Loucy (cell line): ENCODE data around the gene CDR2.

Experiments
- H2AFZ ChIP-seq: fragments of 200-600 bp; sonication (generic); 2 replicates; pipeline ENCODE4 v1.6.0; 2016; ENCODE audit warnings: antibody characterized with exemption, mild to moderate bottlenecking, low read length, moderate library complexity
- H3F3A ChIP-seq: fragments of 200-600 bp; 2 replicates; pipeline ENCODE4 v1.6.0; 2016; ENCODE audit warnings: antibody characterized with exemption, low read depth, mild to moderate bottlenecking
- H3K27me3 ChIP-seq: fragments of 200-600 bp; sonication (generic); 2 replicates; pipeline ENCODE4 v1.6.1; 2014; ENCODE audit warnings: low read length, mild to moderate bottlenecking; ENCODE audit not compliant: insufficient read depth, poor library complexity, severe bottlenecking
- H3K36me3 ChIP-seq: fragments of 200-600 bp; sonication (generic); 2 replicates; pipeline ENCODE4 v1.6.1; 2016; ENCODE audit warnings: low read length; ENCODE audit not compliant: insufficient read depth
- H3K4me1 ChIP-seq: fragments of 200-600 bp; sonication (generic); 2 replicates; pipeline ENCODE4 v1.5.1; 2014; ENCODE audit warnings: low read length, mild to moderate bottlenecking; ENCODE audit not compliant: insufficient read depth, poor library complexity, severe bottlenecking
- H3K4me2 ChIP-seq: fragments of 200-600 bp; sonication (generic); 2 replicates; pipeline ENCODE4 v1.6.0; 2014; ENCODE audit warnings: antibody characterized with exemption, low read length, low read depth, mild to moderate bottlenecking; ENCODE audit not compliant: poor library complexity, severe bottlenecking
- H3K4me3 ChIP-seq: fragments of 200-600 bp; sonication (generic); 2 replicates; pipeline ENCODE4 v1.5.1; 2014; ENCODE audit warnings: low read length, mild to moderate bottlenecking, mixed read lengths; ENCODE audit not compliant: poor library complexity, severe bottlenecking
- H3K79me2 ChIP-seq: fragments of 200-600 bp; sonication (generic); 2 replicates; pipeline ENCODE4 v1.6.1; 2014; ENCODE audit warnings: low read length; ENCODE audit not compliant: insufficient read depth
- H3K9ac ChIP-seq: fragments of 200-600 bp; sonication (generic); 2 replicates; pipeline ENCODE4 v1.6.0; 2014; ENCODE audit warnings: mild to moderate bottlenecking, low read depth, low read length, moderate library complexity; ENCODE audit not compliant: poor library complexity, severe bottlenecking
- H3K9me2 ChIP-seq: fragments of 200-600 bp; sonication (generic); replicated peaks from 2 replicates; pipeline ENCODE4 v1.6.1; 2016; ENCODE audit warnings: low read depth, low read length, mixed read lengths
- H3K9me3 ChIP-seq: fragments of 200-600 bp; sonication (generic); 2 replicates; pipeline ENCODE4 v1.6.1; 2014; ENCODE audit warnings: mild to moderate bottlenecking, antibody characterized with exemption, low read length, low read depth; ENCODE audit not compliant: insufficient read depth
- H4K20me1 ChIP-seq: fragments of 200-600 bp; sonication (generic); 2 replicates; pipeline ENCODE4 v1.6.0; 2014; ENCODE audit warnings: antibody characterized with exemption, low read length, mild to moderate bottlenecking; ENCODE audit not compliant: insufficient read depth, poor library complexity, severe bottlenecking
- CTCF ChIP-seq: fragments of 200-600 bp; sonication (generic); conservative IDR thresholded peaks from 2 replicates; pipeline ENCODE4 v1.5.1; 2014; ENCODE audit warnings: mild to moderate bottlenecking, antibody characterized with exemption, low read length
- EZH2phosphoT487 ChIP-seq: fragments of 200-600 bp; IDR thresholded peaks from 2 replicates; pipeline ENCODE4 v1.6.1; 2018; ENCODE audit warnings: antibody characterized with exemption, mild to moderate bottlenecking, moderate library complexity, borderline replicate concordance

CDR2 gene

GRCh38 chr16:22317001-22317530, 57.4 kb downstream of the CDR2 start:
- Histone ChIP-seq H3K27me3 (no peaks in the 10 kb centered on the region), H3K4me2 (no peak overlapping the region), H4K20me1 (peaks cover 2% of the 10 kb centered on the region), H2AFZ (no peak overlapping the region), H3F3A (no peaks in the 10 kb centered on the region), H3K9me3 (no peaks in the 10 kb centered on the region), H3K4me1 (no peaks in the 10 kb centered on the region), H3K9me2 (no peaks in the 10 kb centered on the region), H3K9ac (no peak overlapping the region), H3K36me3 (peaks cover 70% of the 10 kb centered on the region; the same call in 1 of the 2 replicates), H3K79me2 (no peaks in the 10 kb centered on the region), H3K4me3 (no peak overlapping the region)
- no peak for TF ChIP-seq EZH2phosphoT487
- no peak for TF ChIP-seq CTCF

GRCh38 chr16:22316411-22316811, 58.0 kb downstream of the CDR2 start:
- Histone ChIP-seq H3K9ac (no peak overlapping the region), H3K9me3 (no peaks in the 10 kb centered on the region), H3K27me3 (no peaks in the 10 kb centered on the region), H4K20me1 (peaks cover 2% of the 10 kb centered on the region), H3F3A (no peaks in the 10 kb centered on the region), H3K4me3 (no peak overlapping the region), H3K9me2 (no peaks in the 10 kb centered on the region), H3K36me3 (peaks cover 69% of the 10 kb centered on the region; the same call in 1 of the 2 replicates), H2AFZ (no peak overlapping the region), H3K4me2 (no peak overlapping the region), H3K4me1 (no peaks in the 10 kb centered on the region), H3K79me2 (no peaks in the 10 kb centered on the region)
- no peak for TF ChIP-seq CTCF
- TF ChIP-seq EZH2phosphoT487, result no peak

- Histone ChIP-seq H3F3A (no peaks in the 10 kb centered on the region), H3K36me3 (peaks cover 72% of the 10 kb centered on the region; the same call in 1 of the 2 replicates), H3K27me3 (no peaks in the 10 kb centered on the region), H3K9me2 (no peaks in the 10 kb centered on the region), H2AFZ (no peak overlapping the region), H3K79me2 (no peaks in the 10 kb centered on the region), H3K4me1 (no peaks in the 10 kb centered on the region), H4K20me1 (peaks cover 2% of the 10 kb centered on the region), H3K4me3 (no peak overlapping the region), H3K4me2 (no peak overlapping the region), H3K9ac (no peak overlapping the region), H3K9me3 (no peaks in the 10 kb centered on the region)
- TF ChIP-seq EZH2phosphoT487, result no peak
- no peak for TF ChIP-seq CTCF
These were observed 58.4 kb downstream of the CDR2 start for GRCh38 chr16:22315979-22316378.
